ENCODE results near the gene TMEM229B.

Gene TMEM229B

DNA sequence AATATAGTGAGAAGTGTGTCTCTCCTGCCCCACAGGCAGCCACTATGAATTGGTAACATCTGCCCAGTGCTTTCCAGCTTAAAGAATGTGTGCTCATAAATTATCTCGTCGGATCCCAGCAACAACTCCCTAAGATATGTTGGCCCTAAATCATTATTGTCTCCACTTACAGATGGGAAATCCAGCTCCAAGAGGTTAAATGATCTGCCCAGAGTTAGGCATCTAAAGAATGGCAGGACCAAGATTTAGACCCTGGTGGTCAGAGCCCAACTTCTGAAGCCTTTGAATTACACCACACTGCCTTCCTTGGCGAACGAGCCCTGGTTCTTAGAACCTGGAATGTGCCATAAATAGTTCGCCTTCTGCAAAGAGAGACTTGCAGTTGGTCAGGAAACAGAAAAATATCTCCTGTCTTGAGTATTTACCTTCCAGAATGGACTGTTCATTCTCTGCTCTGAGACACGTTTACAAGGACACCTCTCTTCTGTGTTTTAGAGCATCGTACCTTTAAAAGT lies 56.4 kb downstream of the TMEM229B start:
- no peak for DNase-seq (ENCODE audit: extremely low read depth, low read depth)
- no peak overlapping the region for H3K4me3 ChIP-seq (replicated peaks; ENCODE audit: low read depth, low read length)
- TF ChIP-seq, protein P1, sequence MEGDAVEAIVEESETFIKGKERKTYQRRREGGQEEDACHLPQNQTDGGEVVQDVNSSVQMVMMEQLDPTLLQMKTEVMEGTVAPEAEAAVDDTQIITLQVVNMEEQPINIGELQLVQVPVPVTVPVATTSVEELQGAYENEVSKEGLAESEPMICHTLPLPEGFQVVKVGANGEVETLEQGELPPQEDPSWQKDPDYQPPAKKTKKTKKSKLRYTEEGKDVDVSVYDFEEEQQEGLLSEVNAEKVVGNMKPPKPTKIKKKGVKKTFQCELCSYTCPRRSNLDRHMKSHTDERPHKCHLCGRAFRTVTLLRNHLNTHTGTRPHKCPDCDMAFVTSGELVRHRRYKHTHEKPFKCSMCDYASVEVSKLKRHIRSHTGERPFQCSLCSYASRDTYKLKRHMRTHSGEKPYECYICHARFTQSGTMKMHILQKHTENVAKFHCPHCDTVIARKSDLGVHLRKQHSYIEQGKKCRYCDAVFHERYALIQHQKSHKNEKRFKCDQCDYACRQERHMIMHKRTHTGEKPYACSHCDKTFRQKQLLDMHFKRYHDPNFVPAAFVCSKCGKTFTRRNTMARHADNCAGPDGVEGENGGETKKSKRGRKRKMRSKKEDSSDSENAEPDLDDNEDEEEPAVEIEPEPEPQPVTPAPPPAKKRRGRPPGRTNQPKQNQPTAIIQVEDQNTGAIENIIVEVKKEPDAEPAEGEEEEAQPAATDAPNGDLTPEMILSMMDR (IDR thresholded peaks at IDR 0.05; ENCODE audit: low read depth, low read length, missing control alignments) = no peak

DNA sequence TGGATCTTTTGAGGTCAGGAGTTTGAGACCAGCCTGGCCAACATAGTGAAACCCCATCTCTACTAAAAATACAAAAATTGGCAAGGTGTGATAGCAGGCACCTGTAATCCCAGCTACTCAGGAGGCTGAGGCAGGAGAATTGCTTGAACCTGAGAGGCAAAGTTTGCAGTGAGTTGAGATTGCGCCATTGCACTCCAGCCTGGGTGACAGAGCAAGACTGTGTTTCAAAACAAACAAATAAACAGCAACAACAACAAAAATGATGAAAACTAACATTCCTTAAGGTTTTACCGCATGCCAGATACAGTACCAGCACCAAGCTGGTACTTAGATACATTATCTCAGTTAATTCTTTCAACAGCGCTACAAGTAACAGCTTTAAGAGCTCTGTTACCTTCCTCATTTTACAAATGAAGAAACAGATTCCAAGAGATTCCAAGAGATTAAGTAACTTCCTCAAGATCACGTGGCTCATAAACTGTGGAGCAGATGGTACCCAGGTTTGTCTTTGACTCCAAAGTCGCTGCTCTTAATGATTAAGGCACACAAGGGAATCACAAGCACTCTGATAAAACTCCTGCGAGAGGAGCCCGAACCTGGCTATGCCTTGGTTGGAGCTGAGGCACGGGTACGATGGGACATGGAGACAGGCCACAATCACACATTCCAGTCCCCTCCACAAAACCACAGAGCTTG lies 58.9 kb downstream of the TMEM229B start:
- H3K4me3 ChIP-seq (replicated peaks; ENCODE audit: low read depth, low read length) = no peak overlapping the region
- peak; percentile 55 for DNase-seq (ENCODE audit: extremely low read depth, low read depth)
- TF ChIP-seq, protein P1 (IDR thresholded peaks at IDR 0.05; ENCODE audit: low read depth, low read length, missing control alignments) = no peak

DNA sequence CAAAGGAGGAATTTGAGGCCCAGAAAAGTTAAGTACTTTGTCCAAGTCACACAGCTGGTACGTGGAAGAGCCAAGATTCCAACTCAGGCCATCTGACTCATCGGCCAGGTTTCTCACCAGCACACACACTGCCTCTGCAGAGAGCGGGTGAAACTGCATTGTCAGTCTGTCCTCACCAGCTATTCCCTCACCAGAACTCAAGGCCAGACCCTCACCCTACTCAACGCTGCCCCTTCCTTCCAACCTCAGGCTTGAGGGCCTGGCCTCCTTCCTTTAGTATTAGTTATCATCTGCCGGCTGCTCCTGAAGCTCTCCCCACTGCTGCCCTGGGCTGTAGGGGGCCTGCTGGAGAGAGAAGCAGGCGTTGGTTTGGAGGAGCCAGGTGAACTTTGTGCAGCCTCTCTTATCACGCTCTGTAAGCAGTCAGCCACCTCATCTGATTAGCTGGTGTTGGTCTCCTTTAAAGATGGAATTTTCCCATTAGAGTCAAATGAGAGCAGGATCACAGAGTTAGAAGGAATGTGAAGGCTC lies 60.0 kb downstream of the TMEM229B start:
- no peak overlapping the region for H3K4me3 ChIP-seq (replicated peaks; ENCODE audit: low read depth, low read length)
- DNase-seq (ENCODE audit: extremely low read depth, low read depth) = peak; percentile 52
- TF ChIP-seq, protein P1 (IDR thresholded peaks at IDR 0.05; ENCODE audit: low read depth, low read length, missing control alignments) = no peak

DNA sequence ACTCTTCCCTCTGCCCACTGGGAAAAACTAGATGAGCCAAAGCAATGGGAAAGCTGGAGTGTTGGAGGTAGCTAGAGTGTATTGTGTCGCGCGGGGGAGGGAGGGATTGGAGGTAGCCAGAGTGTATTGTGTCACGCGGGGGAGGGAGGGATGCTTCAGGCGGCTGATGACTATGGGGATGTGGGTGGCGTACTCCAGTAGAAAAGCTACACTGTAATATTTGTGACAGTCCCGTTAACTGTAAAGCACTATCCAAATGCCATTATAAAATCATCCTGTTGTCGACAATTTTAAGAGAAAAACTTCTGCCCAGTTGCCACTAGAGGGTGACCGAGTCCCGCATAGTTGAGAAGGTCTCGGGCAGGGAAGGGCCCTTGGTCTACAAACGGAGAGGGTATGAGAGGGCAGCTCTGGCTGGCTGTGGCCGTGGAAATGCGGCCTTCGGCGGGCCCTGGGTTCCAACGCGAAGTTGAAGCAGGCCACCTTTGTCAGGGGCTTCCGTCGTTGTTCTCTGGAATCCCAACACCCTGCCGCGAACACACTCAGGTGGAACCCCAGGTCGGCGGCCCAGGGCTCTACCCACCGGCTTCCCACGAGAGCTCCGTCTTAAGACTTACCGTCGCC lies 61.4 kb downstream of the TMEM229B start:
- TF ChIP-seq, protein P1 (IDR thresholded peaks at IDR 0.05; ENCODE audit: low read depth, low read length, missing control alignments) = peak; percentile 80
- no peak overlapping the region for H3K4me3 ChIP-seq (replicated peaks; ENCODE audit: low read depth, low read length)

DNA sequence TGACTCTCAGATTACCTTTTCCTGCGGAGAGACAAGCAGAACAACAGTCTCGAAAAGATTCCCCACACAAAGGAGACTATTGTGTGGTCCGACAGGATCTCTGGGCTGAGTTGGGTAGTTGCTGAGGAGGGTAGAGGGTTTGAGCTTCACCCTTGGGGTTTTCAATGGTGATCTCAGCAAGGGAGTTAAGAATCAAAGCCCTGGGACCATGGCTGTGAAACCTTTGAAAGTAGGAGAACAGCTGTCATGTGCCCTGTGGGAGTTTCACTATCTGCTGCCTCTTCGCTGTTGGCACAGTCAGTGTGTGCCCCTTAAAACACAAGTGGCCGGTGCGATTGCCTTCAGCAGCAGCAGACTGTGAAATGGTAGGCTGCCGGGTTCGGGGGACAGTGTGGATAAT lies 62.4 kb downstream of the TMEM229B start:
- H3K4me3 ChIP-seq (replicated peaks; ENCODE audit: low read depth, low read length) = no peak overlapping the region
- TF ChIP-seq, protein P1 (IDR thresholded peaks at IDR 0.05; ENCODE audit: low read depth, low read length, missing control alignments) = no peak
- no peak for DNase-seq (ENCODE audit: extremely low read depth, low read depth)

More for the DNA sequence above, 61.4 kb downstream of the TMEM229B start:
- DNase-seq (ENCODE audit: extremely low read depth, low read depth) = peak; percentile 48

DNA sequence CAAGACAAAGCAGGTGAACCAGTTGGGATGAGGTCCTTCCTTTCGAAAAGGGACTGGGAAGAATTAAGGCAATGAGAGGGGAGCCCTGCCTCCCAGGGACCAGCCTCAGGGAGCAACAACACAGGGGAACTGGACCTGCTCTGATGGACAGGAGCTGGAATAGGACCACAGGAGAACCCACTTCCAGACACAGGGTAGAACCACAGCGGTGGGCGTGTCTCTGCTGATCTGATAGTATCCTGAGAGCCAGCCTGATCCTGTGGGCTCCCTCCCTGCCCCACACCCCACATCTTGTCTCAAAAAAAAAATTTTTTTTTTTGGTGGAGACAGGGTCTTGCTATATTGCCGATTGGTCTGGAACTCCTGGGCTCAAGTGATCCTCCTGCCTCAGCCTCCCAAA lies 62.9 kb downstream of the TMEM229B start:
- TF ChIP-seq, protein P1 (IDR thresholded peaks at IDR 0.05; ENCODE audit: low read depth, low read length, missing control alignments) = no peak
- H3K4me3 ChIP-seq (replicated peaks; ENCODE audit: low read depth, low read length) = no peak overlapping the region
- no peak for DNase-seq (ENCODE audit: extremely low read depth, low read depth)

Measured in HFF-Myc (cell line).